GM12872 (cell line): ENCODE data around the gene RAMP3.

Experiments
- TF ChIP-seq, protein P1 (sequence below): IDR thresholded peaks from 3 replicates; pipeline ENCODE4 v1.5.1; 2011; ENCODE audit warnings: low read depth, mild to moderate bottlenecking, low read length, moderate library complexity; ENCODE audit not compliant: insufficient read depth

Gene RAMP3

GRCh38 chr7:45183711-45184210 lies 26.2 kb downstream of the RAMP3 start:
- TF ChIP-seq, protein P1, sequence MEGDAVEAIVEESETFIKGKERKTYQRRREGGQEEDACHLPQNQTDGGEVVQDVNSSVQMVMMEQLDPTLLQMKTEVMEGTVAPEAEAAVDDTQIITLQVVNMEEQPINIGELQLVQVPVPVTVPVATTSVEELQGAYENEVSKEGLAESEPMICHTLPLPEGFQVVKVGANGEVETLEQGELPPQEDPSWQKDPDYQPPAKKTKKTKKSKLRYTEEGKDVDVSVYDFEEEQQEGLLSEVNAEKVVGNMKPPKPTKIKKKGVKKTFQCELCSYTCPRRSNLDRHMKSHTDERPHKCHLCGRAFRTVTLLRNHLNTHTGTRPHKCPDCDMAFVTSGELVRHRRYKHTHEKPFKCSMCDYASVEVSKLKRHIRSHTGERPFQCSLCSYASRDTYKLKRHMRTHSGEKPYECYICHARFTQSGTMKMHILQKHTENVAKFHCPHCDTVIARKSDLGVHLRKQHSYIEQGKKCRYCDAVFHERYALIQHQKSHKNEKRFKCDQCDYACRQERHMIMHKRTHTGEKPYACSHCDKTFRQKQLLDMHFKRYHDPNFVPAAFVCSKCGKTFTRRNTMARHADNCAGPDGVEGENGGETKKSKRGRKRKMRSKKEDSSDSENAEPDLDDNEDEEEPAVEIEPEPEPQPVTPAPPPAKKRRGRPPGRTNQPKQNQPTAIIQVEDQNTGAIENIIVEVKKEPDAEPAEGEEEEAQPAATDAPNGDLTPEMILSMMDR, result no peak

GRCh38 chr7:45184326-45185027 lies 26.9 kb downstream of the RAMP3 start:
- TF ChIP-seq, protein P1, result no peak

GRCh38 chr7:45185028-45185863 lies 27.7 kb downstream of the RAMP3 start:
- TF ChIP-seq, protein P1, result no peak

GRCh38 chr7:45185864-45186250 lies 28.3 kb downstream of the RAMP3 start:
- TF ChIP-seq, protein P1, result no peak

GRCh38 chr7:45186261-45186813 lies 28.7 kb downstream of the RAMP3 start:
- TF ChIP-seq, protein P1, result no peak

DNA sequence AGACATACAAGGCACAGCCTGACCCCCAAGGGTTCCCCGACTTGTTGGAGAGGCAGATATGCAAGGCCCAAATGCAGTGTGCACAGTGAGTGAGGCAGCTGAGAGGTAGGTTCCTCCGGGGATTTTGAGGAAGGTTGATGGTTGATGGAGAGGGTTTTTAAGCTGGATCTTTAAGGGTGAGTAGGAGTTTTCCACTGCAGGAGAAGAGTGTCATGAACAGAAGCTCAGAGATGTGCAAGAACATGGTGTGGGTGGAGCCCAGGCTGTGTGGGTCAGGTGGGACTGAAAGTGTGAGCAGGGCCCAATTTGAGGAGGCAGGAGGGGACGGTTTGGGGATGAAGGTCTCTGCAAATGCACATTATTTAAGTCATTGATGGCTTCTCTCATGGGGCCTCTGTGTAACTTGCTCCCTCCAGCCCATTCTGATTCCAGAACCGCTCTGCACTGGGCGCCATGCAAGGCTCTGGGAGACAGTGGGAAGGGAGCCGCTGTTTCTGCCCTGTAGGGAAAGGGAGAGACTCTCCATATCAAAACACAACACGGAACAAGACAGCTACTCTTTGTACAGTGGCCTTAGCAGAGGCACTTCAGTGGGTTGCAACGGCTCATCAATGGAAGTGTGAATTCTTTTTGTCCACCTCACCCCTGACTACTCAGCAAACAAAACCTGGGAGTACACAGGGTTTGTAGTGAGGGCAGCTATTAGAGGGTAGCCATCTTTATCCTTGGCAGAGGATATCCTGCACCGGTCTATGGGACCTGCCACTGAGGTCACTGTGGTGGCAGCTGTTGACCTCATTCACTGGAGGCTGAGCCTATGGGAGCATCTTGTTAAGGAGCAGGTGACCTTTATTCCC lies 29.7 kb downstream of the RAMP3 start:
- TF ChIP-seq, protein P1, result no peak
